HG03457 (cell line): Measurements from ENCODE around the gene IFITM10.

Experiments
- ATAC-seq: cut with Tn5 transposase; IDR thresholded peaks from one replicate; pipeline ENCODE4 v1.9.1; 2021; ENCODE audit warnings: moderate number of reproducible peaks; ENCODE audit not compliant: unreplicated experiment

Gene IFITM10

GRCh38 chr11:1753229-1753928, 3.0 kb upstream of the IFITM10 start:
- ATAC-seq: no peak

GRCh38 chr11:1752907-1753228, 2.5 kb upstream of the IFITM10 start:
- no peak for ATAC-seq

- no peak for ATAC-seq
These were observed 1.9 kb upstream of the IFITM10 start for GRCh38 chr11:1751999-1752906.

GRCh38 chr11:1751531-1751921, 1.1 kb upstream of the IFITM10 start:
- no peak for ATAC-seq

- no peak for ATAC-seq
These were observed 590 bp upstream of the IFITM10 start for GRCh38 chr11:1750840-1751530.

GRCh38 chr11:1749395-1750351, 722 bp downstream of the IFITM10 start:
- ATAC-seq: no peak

- ATAC-seq: no peak
These were observed 1.6 kb downstream of the IFITM10 start for GRCh38 chr11:1748636-1749394.

- ATAC-seq: no peak
These were observed 2.4 kb downstream of the IFITM10 start for GRCh38 chr11:1747753-1748635.

GRCh38 chr11:1746956-1747752, 3.2 kb downstream of the IFITM10 start:
- ATAC-seq: no peak

- ATAC-seq: no peak
These were observed 3.9 kb downstream of the IFITM10 start for GRCh38 chr11:1746511-1746931.

- no peak for ATAC-seq
These were observed 4.6 kb downstream of the IFITM10 start for GRCh38 chr11:1745701-1746320.

- no peak for ATAC-seq
These were observed 5.3 kb downstream of the IFITM10 start for GRCh38 chr11:1744891-1745700.

GRCh38 chr11:1744137-1744886, 6.1 kb downstream of the IFITM10 start:
- ATAC-seq: no peak

- no peak for ATAC-seq
These were observed 6.7 kb downstream of the IFITM10 start for GRCh38 chr11:1743585-1744136.

GRCh38 chr11:1742869-1743584, 7.4 kb downstream of the IFITM10 start:
- no peak for ATAC-seq
